Uterus (tissue), 2 donors: Measurements from ENCODE around the gene ELMO1.

Experiments
- POLR2A ChIP-seq, 2 donors: fragments of 450-650 bp; IDR thresholded peaks; one replicate each; pipeline ENCODE4 v1.6.1; 2016; ENCODE audit warnings: antibody characterized with exemption in 2 of 2, mild to moderate bottlenecking in 1 of 2, moderate library complexity in 1 of 2
- TF ChIP-seq, protein P1 (sequence below), 4 experiments: fragments of 200-600 bp in 2 of 4; fragments of 450-650 bp in 2 of 4; sonication (generic) in 2 of 4; IDR thresholded peaks; one replicate each; pipeline ENCODE4 v1.5.1; 2016 to 2019; ENCODE audit warnings: antibody characterized with exemption in 4 of 4, mild to moderate bottlenecking in 2 of 4, moderate library complexity in 1 of 4

- TF ChIP-seq, protein P1, sequence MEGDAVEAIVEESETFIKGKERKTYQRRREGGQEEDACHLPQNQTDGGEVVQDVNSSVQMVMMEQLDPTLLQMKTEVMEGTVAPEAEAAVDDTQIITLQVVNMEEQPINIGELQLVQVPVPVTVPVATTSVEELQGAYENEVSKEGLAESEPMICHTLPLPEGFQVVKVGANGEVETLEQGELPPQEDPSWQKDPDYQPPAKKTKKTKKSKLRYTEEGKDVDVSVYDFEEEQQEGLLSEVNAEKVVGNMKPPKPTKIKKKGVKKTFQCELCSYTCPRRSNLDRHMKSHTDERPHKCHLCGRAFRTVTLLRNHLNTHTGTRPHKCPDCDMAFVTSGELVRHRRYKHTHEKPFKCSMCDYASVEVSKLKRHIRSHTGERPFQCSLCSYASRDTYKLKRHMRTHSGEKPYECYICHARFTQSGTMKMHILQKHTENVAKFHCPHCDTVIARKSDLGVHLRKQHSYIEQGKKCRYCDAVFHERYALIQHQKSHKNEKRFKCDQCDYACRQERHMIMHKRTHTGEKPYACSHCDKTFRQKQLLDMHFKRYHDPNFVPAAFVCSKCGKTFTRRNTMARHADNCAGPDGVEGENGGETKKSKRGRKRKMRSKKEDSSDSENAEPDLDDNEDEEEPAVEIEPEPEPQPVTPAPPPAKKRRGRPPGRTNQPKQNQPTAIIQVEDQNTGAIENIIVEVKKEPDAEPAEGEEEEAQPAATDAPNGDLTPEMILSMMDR (IDR thresholded peaks at IDR 0.05) = no peak
- TF ChIP-seq POLR2A (IDR thresholded peaks at IDR 0.05) = no peak
Observed at GRCh38 chr7:37007268-37007667, 441.4 kb downstream of the ELMO1 start.
